ENCODE results near the gene MOV10.
"Not testable (repeated sequence)": the region's sequence is repeated elsewhere in the genome, so short reads cannot be mapped to it uniquely, and the experiment has no call there.

- TF ChIP-seq, protein P1, sequence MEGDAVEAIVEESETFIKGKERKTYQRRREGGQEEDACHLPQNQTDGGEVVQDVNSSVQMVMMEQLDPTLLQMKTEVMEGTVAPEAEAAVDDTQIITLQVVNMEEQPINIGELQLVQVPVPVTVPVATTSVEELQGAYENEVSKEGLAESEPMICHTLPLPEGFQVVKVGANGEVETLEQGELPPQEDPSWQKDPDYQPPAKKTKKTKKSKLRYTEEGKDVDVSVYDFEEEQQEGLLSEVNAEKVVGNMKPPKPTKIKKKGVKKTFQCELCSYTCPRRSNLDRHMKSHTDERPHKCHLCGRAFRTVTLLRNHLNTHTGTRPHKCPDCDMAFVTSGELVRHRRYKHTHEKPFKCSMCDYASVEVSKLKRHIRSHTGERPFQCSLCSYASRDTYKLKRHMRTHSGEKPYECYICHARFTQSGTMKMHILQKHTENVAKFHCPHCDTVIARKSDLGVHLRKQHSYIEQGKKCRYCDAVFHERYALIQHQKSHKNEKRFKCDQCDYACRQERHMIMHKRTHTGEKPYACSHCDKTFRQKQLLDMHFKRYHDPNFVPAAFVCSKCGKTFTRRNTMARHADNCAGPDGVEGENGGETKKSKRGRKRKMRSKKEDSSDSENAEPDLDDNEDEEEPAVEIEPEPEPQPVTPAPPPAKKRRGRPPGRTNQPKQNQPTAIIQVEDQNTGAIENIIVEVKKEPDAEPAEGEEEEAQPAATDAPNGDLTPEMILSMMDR (IDR thresholded peaks at IDR 0.05; ENCODE audit: borderline replicate concordance, extremely low read depth, low read length, poor library complexity, severe bottlenecking): not testable (repeated sequence)
- not testable (repeated sequence) for TF ChIP-seq EZH2 (IDR thresholded peaks at IDR 0.05; ENCODE audit: borderline replicate concordance, low read depth, low read length, severe bottlenecking)
Measured at GRCh38 chr1:112728306-112728971, 54.0 kb downstream of the MOV10 start.

Measured in DND-41 (cell line).